PC-9 (cell line): ENCODE measurements around the gene SOX18. TPM values are rescaled to one million over a fixed set of nuclear protein-coding genes. Genes with fewer than 3 reads are reported as not detected.

Source experiments
- BruUV-seq: library from RNA; stranded (reverse); fragments of 400-500 nt; replicated peaks from 2 replicates; lab custom pipeline; 2021; lab: Mats Ljungman, UMichigan
- CTCF ChIA-PET: fragments of 300-600 bp; sonication (Branson Sonifier 250); formaldehyde crosslinking; loops from one replicate; lab custom pipeline; 2022; ENCODE audit warnings: antibody characterized with exemption; lab: Charles Lee
- POLR2A ChIA-PET: fragments of 300-600 bp; sonication (Branson Sonifier 250); formaldehyde crosslinking; loops from one replicate; lab custom pipeline; 2022; ENCODE audit warnings: antibody characterized with exemption; ENCODE audit not compliant: unreplicated experiment; lab: Charles Lee
- DNase-seq, 2 experiments: peaks; one replicate each; pipeline versions ENCODE4 v3.0.0 to v3.0.0-alpha.2; 2015 to 2022; ENCODE audit warnings: mixed read lengths in 1 of 2
- H2AFZ ChIP-seq: fragments of 200-600 bp; sonication (generic); 2 replicates; pipeline ENCODE4 v1.8.1; 2017; ENCODE audit warnings: antibody characterized with exemption
- H3F3A ChIP-seq: fragments of 200-600 bp; sonication (generic); 2 replicates; pipeline ENCODE4 v1.8.1; 2017; ENCODE audit warnings: antibody characterized with exemption, mild to moderate bottlenecking, low read depth; ENCODE audit not compliant: insufficient read depth
- H3K27ac ChIP-seq: fragments of 200-600 bp; sonication (generic); 2 replicates; pipeline ENCODE4 v1.6.1; 2016; ENCODE audit warnings: mixed run types
- H3K27me3 ChIP-seq: fragments of 200-600 bp; sonication (generic); 2 replicates; pipeline ENCODE4 v1.6.1; 2016; ENCODE audit warnings: low read depth, mixed run types; ENCODE audit not compliant: insufficient read depth
- H3K36me3 ChIP-seq: fragments of 200-600 bp; sonication (generic); 2 replicates; pipeline ENCODE4 v1.6.1; 2016; ENCODE audit warnings: low read depth, mixed run types
- H3K4me1 ChIP-seq: fragments of 200-600 bp; sonication (generic); replicated peaks from 2 replicates; pipeline ENCODE4 v1.6.1; 2016; ENCODE audit warnings: mixed run types; ENCODE audit not compliant: insufficient read depth
- H3K4me2 ChIP-seq: fragments of 200-600 bp; sonication (generic); 2 replicates; pipeline ENCODE4 v1.6.1; 2017; ENCODE audit warnings: mixed run types
- H3K4me3 ChIP-seq: fragments of 200-600 bp; sonication (generic); 2 replicates; pipeline ENCODE4 v1.6.1; 2016; ENCODE audit warnings: mixed run types
- H3K79me2 ChIP-seq: fragments of 200-600 bp; sonication (generic); 2 replicates; pipeline ENCODE4 v1.6.1; 2017; ENCODE audit warnings: low read depth, mixed run types
- H3K9me2 ChIP-seq: fragments of 200-600 bp; sonication (generic); 2 replicates; pipeline ENCODE4 v1.8.1; 2017; ENCODE audit warnings: mild to moderate bottlenecking; ENCODE audit not compliant: insufficient read depth
- H3K9me3 ChIP-seq: fragments of 200-600 bp; sonication (generic); 2 replicates; pipeline ENCODE4 v1.8.1; 2016; ENCODE audit warnings: low read depth; ENCODE audit not compliant: insufficient read depth
- H4K20me1 ChIP-seq: fragments of 200-600 bp; sonication (generic); 2 replicates; pipeline ENCODE4 v1.8.1; 2017; ENCODE audit not compliant: insufficient read depth
- EZH2 ChIP-seq: fragments of 200-600 bp; sonication (generic); IDR thresholded peaks from 2 replicates; pipeline ENCODE4 v1.8.0; 2017; ENCODE audit warnings: antibody characterized with exemption, low read depth
- intact Hi-C: fragments of 100-400 bp; cut with micrococcal nuclease; formaldehyde crosslinking; loops from one replicate; pipeline ENCODE4 v1.10.0; 2022; ENCODE audit not compliant: unreplicated experiment
- total RNA-seq: library from RNA; stranded (reverse); gene quantifications from 2 replicates; pipeline ENCODE4 v1.2.3, GENCODE V29; 2021
- TF ChIP-seq, protein P1 (sequence below): fragments of 200-600 bp; sonication (generic); conservative IDR thresholded peaks from 2 replicates; pipeline ENCODE4 v1.6.1; 2017; ENCODE audit warnings: mixed run types, antibody characterized with exemption, mild to moderate bottlenecking, moderate library complexity

Gene SOX18
- total RNA-seq, 1 experiment from 2014 or later, result not detected

DNA sequence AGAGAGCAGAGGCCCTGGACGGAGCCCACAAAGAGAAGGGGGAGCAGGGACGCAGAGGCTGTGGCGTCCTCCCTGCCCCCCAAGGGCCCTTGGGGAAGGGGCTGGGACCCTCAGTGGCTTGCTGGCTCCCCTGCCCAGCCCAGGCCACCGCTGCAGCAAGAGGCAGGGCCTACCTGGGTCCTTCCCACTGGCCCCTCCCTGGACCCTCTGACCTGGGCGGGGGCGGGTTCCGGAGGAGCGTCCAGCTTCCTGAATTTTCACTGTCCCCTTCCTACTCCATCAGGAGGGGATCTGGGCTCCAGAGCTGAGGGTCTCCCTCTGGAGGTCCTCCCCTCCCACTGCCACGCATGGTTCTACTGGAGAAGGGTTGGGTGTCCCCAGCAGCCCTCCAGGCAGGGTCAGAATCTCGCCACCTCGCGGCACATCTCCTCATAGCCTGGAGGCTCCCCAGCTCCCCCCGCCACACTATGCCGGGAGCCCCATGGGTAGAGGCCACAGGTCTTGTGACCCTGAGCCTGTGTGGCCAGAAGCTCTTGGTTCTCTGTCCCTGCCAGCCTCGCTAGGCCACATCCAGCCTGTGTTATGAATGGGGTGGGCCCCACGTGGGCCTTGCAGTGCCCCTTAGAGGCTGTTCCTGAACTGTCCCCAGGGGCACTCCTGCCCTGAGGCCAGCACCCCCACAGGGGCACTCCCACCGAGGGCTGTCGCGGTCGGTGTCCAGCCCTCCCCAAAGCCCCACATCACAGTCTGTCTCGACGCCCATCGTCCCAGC, 1.0 kb upstream of the SOX18 start:
- Histone ChIP-seq H3K4me1 (peaks cover 4% of the 10 kb centered on the region), H3K27ac (no peak overlapping the region), H3K9me2 (no peaks in the 10 kb centered on the region), H3K36me3 (no peaks in the 10 kb centered on the region), H3K4me2 (no peak overlapping the region), H4K20me1 (no peaks in the 10 kb centered on the region), H3K79me2 (no peaks in the 10 kb centered on the region), H3F3A (peaks cover 18% of the 10 kb centered on the region; the same call in 1 of the 2 replicates), H3K4me3 (no peak overlapping the region), H2AFZ (no peak overlapping the region), H3K9me3 (no peaks in the 10 kb centered on the region), H3K27me3 (peaks cover 29% of the 10 kb centered on the region)
- BruUV-seq, result no TSS peak
- TF ChIP-seq, protein P1, sequence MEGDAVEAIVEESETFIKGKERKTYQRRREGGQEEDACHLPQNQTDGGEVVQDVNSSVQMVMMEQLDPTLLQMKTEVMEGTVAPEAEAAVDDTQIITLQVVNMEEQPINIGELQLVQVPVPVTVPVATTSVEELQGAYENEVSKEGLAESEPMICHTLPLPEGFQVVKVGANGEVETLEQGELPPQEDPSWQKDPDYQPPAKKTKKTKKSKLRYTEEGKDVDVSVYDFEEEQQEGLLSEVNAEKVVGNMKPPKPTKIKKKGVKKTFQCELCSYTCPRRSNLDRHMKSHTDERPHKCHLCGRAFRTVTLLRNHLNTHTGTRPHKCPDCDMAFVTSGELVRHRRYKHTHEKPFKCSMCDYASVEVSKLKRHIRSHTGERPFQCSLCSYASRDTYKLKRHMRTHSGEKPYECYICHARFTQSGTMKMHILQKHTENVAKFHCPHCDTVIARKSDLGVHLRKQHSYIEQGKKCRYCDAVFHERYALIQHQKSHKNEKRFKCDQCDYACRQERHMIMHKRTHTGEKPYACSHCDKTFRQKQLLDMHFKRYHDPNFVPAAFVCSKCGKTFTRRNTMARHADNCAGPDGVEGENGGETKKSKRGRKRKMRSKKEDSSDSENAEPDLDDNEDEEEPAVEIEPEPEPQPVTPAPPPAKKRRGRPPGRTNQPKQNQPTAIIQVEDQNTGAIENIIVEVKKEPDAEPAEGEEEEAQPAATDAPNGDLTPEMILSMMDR, result no peak
- no peak for TF ChIP-seq EZH2
- POLR2A ChIA-PET, result no interaction called here
- intact Hi-C loops, result no loop called here
- DNase-seq, result no peak
- CTCF ChIA-PET, result interaction anchor here (0.6 kb wide), 1 partner anchor 51 kb away, joined by 4 read pairs; no protein-coding TSS in a partner anchor

DNA sequence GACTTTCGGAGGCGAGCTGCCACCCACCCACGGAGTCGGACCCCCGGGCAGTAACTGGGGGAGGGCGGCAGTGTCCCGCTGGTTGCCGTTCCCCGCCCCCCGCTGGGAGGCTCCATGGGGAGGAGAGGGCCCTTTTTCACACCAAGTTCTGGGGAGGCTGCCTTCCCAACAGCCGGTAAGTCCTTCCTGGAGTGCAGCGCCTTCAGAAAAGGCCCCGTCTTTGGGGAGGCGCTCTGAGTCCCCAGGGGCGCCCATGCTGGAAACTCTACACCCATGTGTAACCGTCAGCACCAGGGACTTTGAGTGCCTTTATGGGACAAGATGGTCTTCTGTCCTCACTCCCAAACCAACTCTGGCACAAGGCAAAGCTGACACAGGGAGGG, 430 bp upstream of the SOX18 start:
- CTCF ChIA-PET, result interaction anchor here (0.6 kb wide), 1 partner anchor 52 kb away, joined by 4 read pairs; no protein-coding TSS in a partner anchor
- Histone ChIP-seq H3K27me3 (peaks cover 29% of the 10 kb centered on the region), H3K9me3 (no peaks in the 10 kb centered on the region), H3K36me3 (no peaks in the 10 kb centered on the region), H3F3A (peaks cover 12% of the 10 kb centered on the region; the same call in 1 of the 2 replicates), H3K27ac (no peak overlapping the region), H4K20me1 (no peaks in the 10 kb centered on the region), H3K4me1 (peaks cover 10% of the 10 kb centered on the region), H3K79me2 (no peaks in the 10 kb centered on the region), H3K4me3 (no peak overlapping the region), H2AFZ (no peak overlapping the region), H3K4me2 (peak overlapping the region; percentile 51; the same call in 1 of the 2 replicates), H3K9me2 (no peaks in the 10 kb centered on the region)
- POLR2A ChIA-PET, result no interaction called here
- no peak for DNase-seq
- intact Hi-C loops, result no loop called here
- no TSS peak for BruUV-seq
- TF ChIP-seq EZH2, result peak; percentile 88; the same call in 1 of the 2 replicates
- TF ChIP-seq, protein P1, result no peak

DNA sequence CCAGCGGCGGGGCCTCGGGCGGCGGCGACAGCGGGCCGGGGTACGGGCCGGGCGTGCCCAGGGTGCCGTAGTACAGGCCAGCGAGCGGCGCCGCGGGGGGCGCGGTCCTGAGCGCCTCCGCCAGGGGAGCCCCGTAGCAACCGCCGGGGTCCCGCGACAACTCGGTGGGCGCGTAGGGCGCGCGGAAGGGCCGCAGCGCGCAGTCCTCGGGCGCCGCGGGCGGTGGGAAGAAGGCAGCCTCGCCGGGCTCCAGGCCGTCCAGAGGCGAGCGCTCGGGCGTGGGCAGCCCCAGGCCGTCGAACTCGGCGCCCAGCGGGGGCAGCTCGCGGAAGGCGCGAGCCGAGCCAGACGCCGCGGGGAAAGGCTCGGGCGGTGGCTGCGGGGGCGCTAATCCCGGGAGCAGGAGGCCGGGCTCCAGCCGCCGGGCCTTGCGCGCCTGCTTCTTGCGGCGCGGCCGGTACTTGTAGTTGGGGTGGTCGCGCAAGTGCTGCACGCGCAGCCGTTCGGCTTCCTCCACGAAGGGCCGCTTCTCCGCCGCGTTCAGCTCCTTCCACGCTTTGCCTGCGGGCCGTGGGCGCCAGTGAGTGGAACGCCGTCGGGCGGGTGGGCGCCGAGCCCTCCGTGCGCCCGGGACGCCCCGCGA, 916 bp downstream of the SOX18 start:
- no peak overlapping the region for H3K4me2 ChIP-seq
- DNase-seq, result no peak
- H3K9me3 ChIP-seq, result no peaks in the 10 kb centered on the region
- intact Hi-C loops, result no loop called here
- no peak overlapping the region for H3K4me3 ChIP-seq
- no peaks in the 10 kb centered on the region for H3K79me2 ChIP-seq
- H3K4me1 ChIP-seq, result peaks cover 17% of the 10 kb centered on the region
- no peak overlapping the region for H3K27ac ChIP-seq
- H2AFZ ChIP-seq, result no peak overlapping the region
- peaks cover 29% of the 10 kb centered on the region for H3K27me3 ChIP-seq
- H3K36me3 ChIP-seq, result no peaks in the 10 kb centered on the region
- H3F3A ChIP-seq, result peaks cover 15% of the 10 kb centered on the region
- no TSS peak for BruUV-seq
- H3K9me2 ChIP-seq, result no peaks in the 10 kb centered on the region
- POLR2A ChIA-PET, result no interaction called here
- CTCF ChIA-PET, result no interaction called here
- no peaks in the 10 kb centered on the region for H4K20me1 ChIP-seq
- TF ChIP-seq EZH2, result no peak
- TF ChIP-seq, protein P1, result no peak
